HT-29 (cell line): ENCODE results near the gene ENTPD3. TPM values are rescaled to one million over a fixed set of nuclear protein-coding genes. Genes with fewer than 3 reads are reported as not detected.

Source experiments
- DNase-seq: peaks from one replicate; pipeline ENCODE4 v3.0.0-alpha.2; 2015; ENCODE audit warnings: low spot score
- total RNA-seq: library from RNA; depleted of rRNA; stranded (reverse); fragments of >200 nt; shearing (Covaris generic); gene quantifications from 2 replicates; pipeline ENCODE4 v1.2.3, GENCODE V29; 2014

The ENTPD3 gene
- total RNA-seq, 1 experiment from 2014 or later = not detected

- DNase-seq = no peak
Measured at GRCh38 chr3:40404591-40405198, 17.7 kb downstream of the ENTPD3 start.

- DNase-seq = no peak
Measured at GRCh38 chr3:40407007-40407406, 20.0 kb downstream of the ENTPD3 start.

- no peak for DNase-seq
Measured at GRCh38 chr3:40407611-40408010, 20.6 kb downstream of the ENTPD3 start.

GRCh38 chr3:40414270-40414669, 27.3 kb downstream of the ENTPD3 start:
- DNase-seq = no peak

- DNase-seq = peak; percentile 2
Measured at GRCh38 chr3:40417845-40418543, 31.0 kb downstream of the ENTPD3 start.

- DNase-seq = no peak
Measured at GRCh38 chr3:40422861-40423260, 35.9 kb downstream of the ENTPD3 start.

GRCh38 chr3:40427045-40427669, 40.2 kb downstream of the ENTPD3 start:
- no peak for DNase-seq

- DNase-seq = no peak
Measured at GRCh38 chr3:40432793-40433192, 45.8 kb downstream of the ENTPD3 start.

GRCh38 chr3:40437889-40438288, 50.9 kb downstream of the ENTPD3 start:
- DNase-seq = no peak

GRCh38 chr3:40445062-40445461, 58.1 kb downstream of the ENTPD3 start:
- DNase-seq = no peak

GRCh38 chr3:40445880-40446279, 58.9 kb downstream of the ENTPD3 start:
- DNase-seq = no peak

GRCh38 chr3:40450438-40450837, 63.5 kb downstream of the ENTPD3 start:
- no peak for DNase-seq

- DNase-seq = no peak
Measured at GRCh38 chr3:40451551-40451950, 64.6 kb downstream of the ENTPD3 start.

GRCh38 chr3:40452057-40452456, 65.1 kb downstream of the ENTPD3 start:
- DNase-seq = no peak

- DNase-seq = peak; percentile 12
Measured at GRCh38 chr3:40452562-40452875, 65.5 kb downstream of the ENTPD3 start.

- DNase-seq = peak; percentile 93
Measured at GRCh38 chr3:40452876-40453730, 66.1 kb downstream of the ENTPD3 start.

- no peak for DNase-seq
Measured at GRCh38 chr3:40453933-40454332, 66.9 kb downstream of the ENTPD3 start.

GRCh38 chr3:40455328-40455727, 68.3 kb downstream of the ENTPD3 start:
- DNase-seq = no peak

GRCh38 chr3:40456279-40456939, 69.4 kb downstream of the ENTPD3 start:
- DNase-seq = no peak

- peak; percentile 89 for DNase-seq
Measured at GRCh38 chr3:40456940-40457823, 70.2 kb downstream of the ENTPD3 start, which contains the start of gene RPL14. Gene RPL14 (plus strand): TSS chr3:40457339. CDS start chr3:40457472, 133 bp downstream.
